Measurements from ENCODE around the gene NEUROG3.

DNA sequence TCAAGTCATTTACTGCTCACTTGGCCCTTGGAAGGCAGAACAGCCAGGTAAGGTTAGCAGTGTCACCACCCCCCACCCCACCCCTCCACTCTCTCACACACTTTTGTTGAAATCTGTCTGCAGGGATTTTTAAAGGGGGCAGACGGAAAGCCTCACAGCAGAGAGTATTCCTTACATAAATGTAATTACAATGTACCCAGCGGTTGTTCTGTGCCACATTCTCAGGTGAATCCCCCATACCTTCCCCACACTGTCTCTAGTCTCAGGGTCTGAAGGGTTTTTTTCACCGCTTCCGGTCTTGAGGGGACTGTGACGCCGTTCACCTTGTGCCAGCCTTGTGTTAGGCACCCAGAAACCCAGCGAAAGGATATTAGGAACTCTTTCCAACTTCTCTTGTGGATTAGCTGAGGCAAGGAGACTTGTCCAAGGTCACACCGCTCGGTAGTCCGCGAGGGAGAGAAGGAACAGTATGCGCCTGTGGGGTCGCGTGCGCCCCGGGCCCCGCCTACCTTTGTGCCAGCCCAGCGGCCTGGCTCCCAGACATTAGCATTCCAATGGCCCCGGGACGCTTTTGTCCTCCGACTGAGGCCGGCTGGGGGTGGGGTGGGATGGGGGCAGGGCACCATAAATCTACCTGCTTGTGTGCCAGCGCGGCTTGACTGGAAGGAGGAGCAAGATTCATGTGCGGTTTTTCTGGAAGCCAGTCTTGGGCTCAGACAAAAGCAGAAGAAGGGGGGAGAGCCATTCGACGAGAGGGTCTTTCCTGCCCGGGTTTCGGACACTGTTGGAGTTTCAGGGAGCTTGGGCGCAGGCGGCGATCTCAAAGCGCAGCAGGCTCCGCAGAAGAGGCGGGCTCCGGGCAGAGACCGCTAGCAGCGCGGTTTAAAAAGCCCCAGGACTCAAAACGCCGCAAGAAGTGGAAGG lies 4.5 kb downstream of the NEUROG3 start:
- no peak for TF ChIP-seq SIX5 (IDR thresholded peaks at IDR 0.05; ENCODE audit: low read depth, low read length)
- TF ChIP-seq, protein P1, sequence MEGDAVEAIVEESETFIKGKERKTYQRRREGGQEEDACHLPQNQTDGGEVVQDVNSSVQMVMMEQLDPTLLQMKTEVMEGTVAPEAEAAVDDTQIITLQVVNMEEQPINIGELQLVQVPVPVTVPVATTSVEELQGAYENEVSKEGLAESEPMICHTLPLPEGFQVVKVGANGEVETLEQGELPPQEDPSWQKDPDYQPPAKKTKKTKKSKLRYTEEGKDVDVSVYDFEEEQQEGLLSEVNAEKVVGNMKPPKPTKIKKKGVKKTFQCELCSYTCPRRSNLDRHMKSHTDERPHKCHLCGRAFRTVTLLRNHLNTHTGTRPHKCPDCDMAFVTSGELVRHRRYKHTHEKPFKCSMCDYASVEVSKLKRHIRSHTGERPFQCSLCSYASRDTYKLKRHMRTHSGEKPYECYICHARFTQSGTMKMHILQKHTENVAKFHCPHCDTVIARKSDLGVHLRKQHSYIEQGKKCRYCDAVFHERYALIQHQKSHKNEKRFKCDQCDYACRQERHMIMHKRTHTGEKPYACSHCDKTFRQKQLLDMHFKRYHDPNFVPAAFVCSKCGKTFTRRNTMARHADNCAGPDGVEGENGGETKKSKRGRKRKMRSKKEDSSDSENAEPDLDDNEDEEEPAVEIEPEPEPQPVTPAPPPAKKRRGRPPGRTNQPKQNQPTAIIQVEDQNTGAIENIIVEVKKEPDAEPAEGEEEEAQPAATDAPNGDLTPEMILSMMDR (IDR thresholded peaks at IDR 0.05; ENCODE audit: control extremely low read depth in 1 of 3, insufficient read depth in 1 of 3, low read depth in 1 of 3, low read length in 3 of 3): no peak
- no peak for TF ChIP-seq HDAC6 (IDR thresholded peaks at IDR 0.05; ENCODE audit: low read depth, low read length)
- no peak for TF ChIP-seq POLR2A (IDR thresholded peaks at IDR 0.05; ENCODE audit: control extremely low read depth in 1 of 2, low read depth in 2 of 2, low read length in 2 of 2)
- TF ChIP-seq BRCA1 (IDR thresholded peaks at IDR 0.05; ENCODE audit: low read depth, low read length): no peak
- TF ChIP-seq TAF7 (optimal IDR thresholded peaks at IDR 0.05; ENCODE audit: borderline replicate concordance, low read depth, low read length): no peak
- no peak for TF ChIP-seq BACH1 (IDR thresholded peaks at IDR 0.05; ENCODE audit: low read length)
- no peak for TF ChIP-seq EZH2 (IDR thresholded peaks at IDR 0.05; ENCODE audit: low read depth, low read length, severe bottlenecking)
- TF ChIP-seq GABPA (IDR thresholded peaks at IDR 0.05; ENCODE audit: borderline replicate concordance, insufficient read depth, low read length): no peak
- TF ChIP-seq EP300 (IDR thresholded peaks at IDR 0.05; ENCODE audit: borderline replicate concordance in 1 of 2, low read depth in 2 of 2, low read length in 2 of 2): peak; percentile 8 to 77; a peak in 2 of 3 replicates
- no peak for TF ChIP-seq MAFK (IDR thresholded peaks at IDR 0.05; ENCODE audit: low read depth, low read length)
- TF ChIP-seq RAD21 (IDR thresholded peaks at IDR 0.05 in 1 of 2, conservative IDR thresholded peaks at IDR 0.05 in 1 of 2; ENCODE audit: low read depth in 2 of 2, low read length in 2 of 2): no peak
- TF ChIP-seq JUND (IDR thresholded peaks at IDR 0.05; ENCODE audit: low read length): no peak
- no peak for TF ChIP-seq POLR2AphosphoS5 (IDR thresholded peaks at IDR 0.05; ENCODE audit: low read depth, low read length)
